ENCODE data around the gene SYT11.
"Not testable (repeated sequence)": the region's sequence is repeated elsewhere in the genome, so short reads cannot be mapped to it uniquely, and the experiment has no call there.

Gene SYT11

GRCh38 chr1:155859234-155859829 lies at the start of gene SYT11:
Gene SYT11 (plus strand): TSS chr1:155859567. CDS start chr1:155859762, 195 bp downstream.
- Mint-ChIP-seq H3K27ac (ENCODE audit: low read depth) (peak within 1 kb of the TSS; percentile 94), H3K27me3 (no peaks in the 10 kb centered on the region), H3K36me3 (ENCODE audit: insufficient read depth) (peaks cover 19% of the 10 kb centered on the region), H3K4me3 (peak within 1 kb of the TSS; percentile 86), H3K9me3 (no peaks in the 10 kb centered on the region), H3K4me1 (peaks cover 56% of the 10 kb centered on the region)
- peak; percentile 80 for DNase-seq (ENCODE audit: low spot score in 2 of 2)
- peak; percentile 62 for ATAC-seq (replicated peaks; ENCODE audit: extremely low read depth, poor library complexity, severe bottlenecking)

- ATAC-seq (replicated peaks; ENCODE audit: extremely low read depth, poor library complexity, severe bottlenecking) (no peak), DNase-seq (ENCODE audit: low spot score in 2 of 2) (no peak)
- Mint-ChIP-seq H3K36me3 (ENCODE audit: insufficient read depth) (peaks cover 50% of the 10 kb centered on the region), H3K4me3 (no peak overlapping the region), H3K27ac (ENCODE audit: low read depth) (no peak overlapping the region), H3K27me3 (no peaks in the 10 kb centered on the region), H3K4me1 (no peaks in the 10 kb centered on the region), H3K9me3 (no peaks in the 10 kb centered on the region)
Measured at GRCh38 chr1:155812878-155813277, 46.5 kb upstream of the SYT11 start.

- DNase-seq (ENCODE audit: low spot score in 2 of 2) (no peak), ATAC-seq (replicated peaks; ENCODE audit: extremely low read depth, poor library complexity, severe bottlenecking) (no peak)
- Mint-ChIP-seq H3K27me3 (no peaks in the 10 kb centered on the region), H3K4me3 (no peak overlapping the region), H3K4me1 (no peaks in the 10 kb centered on the region), H3K36me3 (ENCODE audit: insufficient read depth) (peaks cover 54% of the 10 kb centered on the region), H3K9me3 (no peaks in the 10 kb centered on the region), H3K27ac (ENCODE audit: low read depth) (no peak overlapping the region)
Measured at GRCh38 chr1:155813672-155814071, 45.7 kb upstream of the SYT11 start.

GRCh38 chr1:155816351-155816750 lies 43.0 kb upstream of the SYT11 start:
- Mint-ChIP-seq H3K27ac (ENCODE audit: low read depth) (no peak overlapping the region), H3K36me3 (ENCODE audit: insufficient read depth) (peaks cover 61% of the 10 kb centered on the region), H3K4me3 (no peak overlapping the region), H3K27me3 (no peaks in the 10 kb centered on the region), H3K9me3 (no peaks in the 10 kb centered on the region), H3K4me1 (no peaks in the 10 kb centered on the region)
- DNase-seq (ENCODE audit: low spot score in 2 of 2) (no peak), ATAC-seq (replicated peaks; ENCODE audit: extremely low read depth, poor library complexity, severe bottlenecking) (no peak)

- Mint-ChIP-seq H3K27me3 (no peaks in the 10 kb centered on the region), H3K36me3 (ENCODE audit: insufficient read depth) (peaks cover 50% of the 10 kb centered on the region), H3K9me3 (no peaks in the 10 kb centered on the region), H3K4me3 (no peak overlapping the region), H3K4me1 (peaks cover 9% of the 10 kb centered on the region), H3K27ac (ENCODE audit: low read depth) (no peak overlapping the region)
- ATAC-seq (replicated peaks; ENCODE audit: extremely low read depth, poor library complexity, severe bottlenecking), result no peak
- DNase-seq (ENCODE audit: low spot score in 2 of 2), result no peak
Measured at GRCh38 chr1:155827450-155827849, 31.9 kb upstream of the SYT11 start.

GRCh38 chr1:155831279-155831976 lies 27.9 kb upstream of the SYT11 start:
- H3K27me3 Mint-ChIP-seq, result no peaks in the 10 kb centered on the region
- peaks cover 35% of the 10 kb centered on the region for H3K4me1 Mint-ChIP-seq
- no peak overlapping the region for H3K4me3 Mint-ChIP-seq
- peaks cover 17% of the 10 kb centered on the region for H3K36me3 Mint-ChIP-seq (ENCODE audit: insufficient read depth)
- no peak overlapping the region for H3K27ac Mint-ChIP-seq (ENCODE audit: low read depth)
- no peak for ATAC-seq (replicated peaks; ENCODE audit: extremely low read depth, poor library complexity, severe bottlenecking)
- no peak for DNase-seq (ENCODE audit: low spot score in 2 of 2)
- no peaks in the 10 kb centered on the region for H3K9me3 Mint-ChIP-seq

- ATAC-seq (replicated peaks; ENCODE audit: extremely low read depth, poor library complexity, severe bottlenecking) (no peak), DNase-seq (ENCODE audit: low spot score in 2 of 2) (no peak)
- Mint-ChIP-seq H3K9me3 (no peaks in the 10 kb centered on the region), H3K4me1 (peaks cover 38% of the 10 kb centered on the region), H3K36me3 (ENCODE audit: insufficient read depth) (peaks cover 9% of the 10 kb centered on the region), H3K27ac (ENCODE audit: low read depth) (peak overlapping the region; percentile 52), H3K27me3 (no peaks in the 10 kb centered on the region), H3K4me3 (no peak overlapping the region)
Measured at GRCh38 chr1:155833665-155834295, 25.6 kb upstream of the SYT11 start.

GRCh38 chr1:155834296-155834926 lies 25.0 kb upstream of the SYT11 start:
- no peak for DNase-seq (ENCODE audit: low spot score in 2 of 2)
- ATAC-seq (replicated peaks; ENCODE audit: extremely low read depth, poor library complexity, severe bottlenecking), result no peak
- peaks cover 38% of the 10 kb centered on the region for H3K4me1 Mint-ChIP-seq

GRCh38 chr1:155834927-155835399 lies 24.4 kb upstream of the SYT11 start:
- H3K9me3 Mint-ChIP-seq; DNase-seq (ENCODE audit: low spot score in 2 of 2); ATAC-seq (replicated peaks; ENCODE audit: extremely low read depth, poor library complexity, severe bottlenecking); H3K4me3 Mint-ChIP-seq; H3K27me3 Mint-ChIP-seq; H3K27ac Mint-ChIP-seq (ENCODE audit: low read depth): not testable (repeated sequence)
- Mint-ChIP-seq H3K4me1 (peaks cover 42% of the 10 kb centered on the region), H3K36me3 (ENCODE audit: insufficient read depth) (peaks cover 11% of the 10 kb centered on the region)

More at GRCh38 chr1:155834296-155834926, 25.0 kb upstream of the SYT11 start:
- no peaks in the 10 kb centered on the region for H3K9me3 Mint-ChIP-seq
- peaks cover 10% of the 10 kb centered on the region for H3K36me3 Mint-ChIP-seq (ENCODE audit: insufficient read depth)
- peak overlapping the region; percentile 52 for H3K27ac Mint-ChIP-seq (ENCODE audit: low read depth)
- H3K27me3 Mint-ChIP-seq, result no peaks in the 10 kb centered on the region
- H3K4me3 Mint-ChIP-seq, result no peak overlapping the region

GRCh38 chr1:155835548-155835947 lies 23.8 kb upstream of the SYT11 start:
- Mint-ChIP-seq H3K9me3 (no peaks in the 10 kb centered on the region), H3K27ac (ENCODE audit: low read depth) (no peak overlapping the region), H3K4me3 (no peak overlapping the region), H3K36me3 (ENCODE audit: insufficient read depth) (peaks cover 9% of the 10 kb centered on the region), H3K27me3 (no peaks in the 10 kb centered on the region), H3K4me1 (peaks cover 43% of the 10 kb centered on the region)
- ATAC-seq (replicated peaks; ENCODE audit: extremely low read depth, poor library complexity, severe bottlenecking), result no peak
- no peak for DNase-seq (ENCODE audit: low spot score in 2 of 2)

- Mint-ChIP-seq H3K4me3 (no peak overlapping the region), H3K27ac (ENCODE audit: low read depth) (no peak overlapping the region), H3K36me3 (ENCODE audit: insufficient read depth) (peaks cover 20% of the 10 kb centered on the region), H3K27me3 (no peaks in the 10 kb centered on the region), H3K4me1 (peaks cover 52% of the 10 kb centered on the region), H3K9me3 (no peaks in the 10 kb centered on the region)
- ATAC-seq (replicated peaks; ENCODE audit: extremely low read depth, poor library complexity, severe bottlenecking) (no peak), DNase-seq (ENCODE audit: low spot score in 2 of 2) (no peak)
Measured at GRCh38 chr1:155840386-155840785, 19.0 kb upstream of the SYT11 start.

GRCh38 chr1:155844860-155845421 lies 14.4 kb upstream of the SYT11 start:
- no peak overlapping the region for H3K4me3 Mint-ChIP-seq
- no peak for ATAC-seq (replicated peaks; ENCODE audit: extremely low read depth, poor library complexity, severe bottlenecking)
- no peak for DNase-seq (ENCODE audit: low spot score in 2 of 2)
- H3K36me3 Mint-ChIP-seq (ENCODE audit: insufficient read depth), result peaks cover 39% of the 10 kb centered on the region
- H3K4me1 Mint-ChIP-seq, result peaks cover 45% of the 10 kb centered on the region
- H3K9me3 Mint-ChIP-seq, result no peaks in the 10 kb centered on the region
- H3K27ac Mint-ChIP-seq (ENCODE audit: low read depth), result peak overlapping the region; percentile 22
- no peaks in the 10 kb centered on the region for H3K27me3 Mint-ChIP-seq

Data from central memory CD8-positive, alpha-beta T cell (primary cell).